Measurements from ENCODE around the gene TTC1. TPM values are rescaled to one million over a fixed set of nuclear protein-coding genes. Genes with fewer than 3 reads are reported as not detected.

TTC1 gene
- total and polyA plus RNA-seq, 8 donors: 2.3 to 50.0 (median 33.0) TPM

DNA sequence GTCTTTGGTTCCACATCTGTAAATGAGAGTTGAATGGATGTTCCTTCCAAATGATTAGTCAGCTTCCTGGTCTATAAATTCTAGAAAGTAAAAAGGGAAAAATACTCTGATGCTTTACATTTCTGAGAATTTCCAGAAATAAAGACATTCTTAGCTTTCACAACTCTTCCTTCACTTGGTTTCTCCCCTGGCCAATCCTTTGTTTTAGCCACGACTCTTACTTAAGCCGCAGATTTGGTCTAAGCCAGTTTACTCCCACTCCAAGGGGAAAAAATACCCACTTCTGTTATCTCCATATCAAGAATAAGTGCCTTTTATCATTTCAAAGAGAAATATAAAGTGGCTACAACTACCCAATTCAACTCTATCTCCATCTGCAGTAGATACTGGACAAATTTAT, 80.6 kb downstream of the TTC1 start:
- intact Hi-C loops (cut with DNase I; ENCODE audit: low total_unique reads): no loop called here
- Histone ChIP-seq H3K4me1 (no peaks in the 10 kb centered on the region), H3K27me3 (no peaks in the 10 kb centered on the region), H3K9me3 (no peaks in the 10 kb centered on the region), H3K36me3 (peaks cover 18 to 25% (median 21%) of the 10 kb centered on the region in 4 donors), H3K4me3 (no peak overlapping the region), H3K27ac (no peak overlapping the region)
- TF ChIP-seq POLR2A (IDR thresholded peaks at IDR 0.05) (no peak), EP300 (IDR thresholded peaks at IDR 0.05) (no peak), POLR2AphosphoS5 (IDR thresholded peaks at IDR 0.05) (no peak)
- 81 to 95% (median 87%) methylated on average over 2 of the region's 2 CpGs for WGBS, 5 donors
- DNase-seq: no peak

GRCh38 chr5:160090059-160090458, 81.1 kb downstream of the TTC1 start:
- Histone ChIP-seq H3K36me3 (peaks cover 18 to 25% (median 21%) of the 10 kb centered on the region in 4 donors), H3K9me3 (no peaks in the 10 kb centered on the region), H3K4me3 (no peak overlapping the region), H3K4me1 (no peaks in the 10 kb centered on the region), H3K27ac (no peak overlapping the region), H3K27me3 (no peaks in the 10 kb centered on the region)
- TF ChIP-seq, protein P1, sequence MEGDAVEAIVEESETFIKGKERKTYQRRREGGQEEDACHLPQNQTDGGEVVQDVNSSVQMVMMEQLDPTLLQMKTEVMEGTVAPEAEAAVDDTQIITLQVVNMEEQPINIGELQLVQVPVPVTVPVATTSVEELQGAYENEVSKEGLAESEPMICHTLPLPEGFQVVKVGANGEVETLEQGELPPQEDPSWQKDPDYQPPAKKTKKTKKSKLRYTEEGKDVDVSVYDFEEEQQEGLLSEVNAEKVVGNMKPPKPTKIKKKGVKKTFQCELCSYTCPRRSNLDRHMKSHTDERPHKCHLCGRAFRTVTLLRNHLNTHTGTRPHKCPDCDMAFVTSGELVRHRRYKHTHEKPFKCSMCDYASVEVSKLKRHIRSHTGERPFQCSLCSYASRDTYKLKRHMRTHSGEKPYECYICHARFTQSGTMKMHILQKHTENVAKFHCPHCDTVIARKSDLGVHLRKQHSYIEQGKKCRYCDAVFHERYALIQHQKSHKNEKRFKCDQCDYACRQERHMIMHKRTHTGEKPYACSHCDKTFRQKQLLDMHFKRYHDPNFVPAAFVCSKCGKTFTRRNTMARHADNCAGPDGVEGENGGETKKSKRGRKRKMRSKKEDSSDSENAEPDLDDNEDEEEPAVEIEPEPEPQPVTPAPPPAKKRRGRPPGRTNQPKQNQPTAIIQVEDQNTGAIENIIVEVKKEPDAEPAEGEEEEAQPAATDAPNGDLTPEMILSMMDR (IDR thresholded peaks at IDR 0.05): no peak
- TF ChIP-seq POLR2A (IDR thresholded peaks at IDR 0.05) (no peak), POLR2AphosphoS5 (IDR thresholded peaks at IDR 0.05) (no peak), EP300 (IDR thresholded peaks at IDR 0.05) (no peak)
- 53 to 63% (median 62%) methylated on average over 1 of the region's 1 CpG for WGBS, 5 donors
- no peak for DNase-seq
- intact Hi-C loops (cut with DNase I; ENCODE audit: low total_unique reads): no loop called here

GRCh38 chr5:160092514-160092913, 83.6 kb downstream of the TTC1 start:
- 88 to 93% (median 93%) methylated on average over 7 of the region's 7 CpGs for WGBS, 5 donors
- H3K36me3 ChIP-seq: peaks cover 18 to 32% (median 26%) of the 10 kb centered on the region in 4 donors
- TF ChIP-seq EP300 (IDR thresholded peaks at IDR 0.05): no peak
- TF ChIP-seq POLR2AphosphoS5 (IDR thresholded peaks at IDR 0.05): no peak
- TF ChIP-seq POLR2A (IDR thresholded peaks at IDR 0.05): no peak
- TF ChIP-seq, protein P1 (IDR thresholded peaks at IDR 0.05): no peak
- DNase-seq: no peak
- no peak overlapping the region for H3K4me3 ChIP-seq
- intact Hi-C loops (cut with DNase I; ENCODE audit: low total_unique reads): no loop called here
- H3K27ac ChIP-seq: no peak overlapping the region
- peaks cover 0 to 7% (median 0%) of the 10 kb centered on the region in 4 donors for H3K4me1 ChIP-seq
- H3K9me3 ChIP-seq: no peaks in the 10 kb centered on the region
- no peaks in the 10 kb centered on the region for H3K27me3 ChIP-seq

DNA sequence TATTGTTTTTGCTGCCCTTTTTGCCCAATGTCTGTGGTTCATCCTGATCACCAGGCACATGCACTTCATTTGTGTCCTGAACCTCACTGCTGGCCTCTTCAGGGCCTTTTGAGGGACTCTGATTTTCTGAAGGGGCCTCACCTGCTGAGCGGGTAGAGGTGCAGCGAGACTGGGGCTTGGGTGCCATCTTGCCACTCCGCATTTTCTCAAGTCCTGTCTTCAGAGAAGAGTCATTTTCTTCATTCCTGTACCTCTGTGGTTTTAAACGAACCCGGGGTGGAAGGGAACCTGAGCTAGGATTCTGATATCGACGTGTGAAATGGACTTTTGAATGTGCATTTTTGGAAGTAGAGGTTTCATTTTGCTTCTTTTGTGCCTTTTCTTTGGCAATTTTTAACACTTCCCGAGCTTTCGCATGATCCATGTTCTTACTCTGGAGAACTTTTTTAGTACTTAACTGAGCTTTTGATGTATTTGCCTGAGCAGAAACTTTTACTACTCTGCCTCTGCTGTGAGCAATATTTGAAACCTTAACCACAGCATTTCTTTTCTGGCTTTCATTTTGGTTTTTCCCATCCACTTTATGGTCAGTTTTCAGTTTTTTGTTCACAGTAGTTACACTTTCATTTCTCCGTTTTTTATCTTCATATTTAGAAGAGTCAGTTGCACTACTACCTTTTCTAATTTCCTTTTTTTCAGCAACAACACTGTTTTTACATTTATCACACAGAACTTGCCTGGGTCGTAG, 84.2 kb downstream of the TTC1 start:
- no peaks in the 10 kb centered on the region for H3K27me3 ChIP-seq
- H3K36me3 ChIP-seq: peaks cover 18 to 32% (median 26%) of the 10 kb centered on the region in 4 donors
- no peak for TF ChIP-seq POLR2AphosphoS5 (IDR thresholded peaks at IDR 0.05)
- intact Hi-C loops (cut with DNase I; ENCODE audit: low total_unique reads): no loop called here
- DNase-seq: no peak
- 87 to 96% (median 93%) methylated on average over 11 of the region's 11 CpGs for WGBS, 5 donors
- peaks cover 0 to 7% (median 5%) of the 10 kb centered on the region in 4 donors for H3K4me1 ChIP-seq
- no peak overlapping the region for H3K27ac ChIP-seq
- no peak overlapping the region for H3K4me3 ChIP-seq
- no peaks in the 10 kb centered on the region for H3K9me3 ChIP-seq

- TF ChIP-seq EP300 (IDR thresholded peaks at IDR 0.05) (no peak), POLR2AphosphoS5 (IDR thresholded peaks at IDR 0.05) (no peak), POLR2A (IDR thresholded peaks at IDR 0.05) (no peak)
- TF ChIP-seq, protein P1 (IDR thresholded peaks at IDR 0.05): no peak
- Histone ChIP-seq H3K27ac (no peak overlapping the region), H3K4me3 (no peak overlapping the region), H3K4me1 (peaks cover 0 to 8% (median 5%) of the 10 kb centered on the region in 4 donors), H3K9me3 (no peaks in the 10 kb centered on the region), H3K27me3 (no peaks in the 10 kb centered on the region), H3K36me3 (peaks cover 22 to 46% (median 36%) of the 10 kb centered on the region in 4 donors)
- intact Hi-C loops (cut with DNase I; ENCODE audit: low total_unique reads): no loop called here
- 84 to 94% (median 92%) methylated on average over 2 of the region's 2 CpGs for WGBS, 5 donors
- no peak for DNase-seq
Measured at GRCh38 chr5:160096178-160096577, 87.2 kb downstream of the TTC1 start.
